ENCODE measurements around the gene CLDN15.
"Not testable (repeated sequence)": the region's sequence is repeated elsewhere in the genome, so short reads cannot be mapped to it uniquely, and the experiment has no call there.

Gene CLDN15, protein sequence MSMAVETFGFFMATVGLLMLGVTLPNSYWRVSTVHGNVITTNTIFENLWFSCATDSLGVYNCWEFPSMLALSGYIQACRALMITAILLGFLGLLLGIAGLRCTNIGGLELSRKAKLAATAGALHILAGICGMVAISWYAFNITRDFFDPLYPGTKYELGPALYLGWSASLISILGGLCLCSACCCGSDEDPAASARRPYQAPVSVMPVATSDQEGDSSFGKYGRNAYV

DNA sequence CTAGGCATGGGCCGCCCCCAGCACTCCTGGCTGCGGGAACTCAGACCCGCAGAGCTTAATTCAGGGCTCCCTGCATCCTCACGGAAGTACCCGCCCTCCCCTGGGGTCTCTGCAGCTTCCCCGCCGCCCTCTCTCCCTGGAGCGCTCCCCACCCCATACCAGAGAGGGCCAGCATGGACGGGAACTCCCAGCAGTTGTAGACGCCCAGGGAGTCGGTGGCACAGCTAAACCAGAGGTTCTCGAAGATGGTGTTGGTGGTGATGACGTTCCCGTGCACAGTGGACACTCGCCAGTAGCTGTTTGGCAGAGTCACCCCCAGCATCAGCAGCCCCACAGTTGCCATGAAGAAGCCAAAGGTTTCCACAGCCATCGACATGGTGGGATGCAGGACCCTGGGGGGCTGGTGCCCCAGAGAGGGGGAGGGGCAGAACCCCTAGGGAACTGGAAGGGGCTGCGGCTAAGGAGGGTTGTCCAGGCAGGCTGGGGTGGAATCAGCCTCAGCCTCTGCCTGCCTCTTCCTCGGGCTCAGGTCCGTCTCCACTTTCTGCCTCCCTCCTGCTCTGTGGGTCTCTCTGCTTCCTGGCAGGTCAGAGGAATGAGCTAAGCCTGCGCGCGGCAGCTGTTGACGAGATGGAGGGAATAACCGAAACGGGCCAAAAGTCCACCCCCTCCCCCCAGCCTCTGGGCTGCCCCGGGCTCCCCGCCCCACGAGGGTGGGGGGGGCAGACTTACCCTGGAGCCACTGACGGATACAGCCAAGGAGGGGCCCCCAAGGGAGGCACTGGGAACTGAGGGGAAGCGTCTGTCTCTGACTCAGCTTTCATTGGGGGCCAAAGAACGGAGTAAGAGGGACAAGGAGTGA lies at the start of gene CLDN15:
Gene CLDN15 (minus strand): TSS at position 597 of the 862 bp plus-strand sequence. CDS start 221 bp downstream, at position 376.
- no peaks in the 10 kb centered on the region for H3K27me3 ChIP-seq
- TF ChIP-seq, protein P1, sequence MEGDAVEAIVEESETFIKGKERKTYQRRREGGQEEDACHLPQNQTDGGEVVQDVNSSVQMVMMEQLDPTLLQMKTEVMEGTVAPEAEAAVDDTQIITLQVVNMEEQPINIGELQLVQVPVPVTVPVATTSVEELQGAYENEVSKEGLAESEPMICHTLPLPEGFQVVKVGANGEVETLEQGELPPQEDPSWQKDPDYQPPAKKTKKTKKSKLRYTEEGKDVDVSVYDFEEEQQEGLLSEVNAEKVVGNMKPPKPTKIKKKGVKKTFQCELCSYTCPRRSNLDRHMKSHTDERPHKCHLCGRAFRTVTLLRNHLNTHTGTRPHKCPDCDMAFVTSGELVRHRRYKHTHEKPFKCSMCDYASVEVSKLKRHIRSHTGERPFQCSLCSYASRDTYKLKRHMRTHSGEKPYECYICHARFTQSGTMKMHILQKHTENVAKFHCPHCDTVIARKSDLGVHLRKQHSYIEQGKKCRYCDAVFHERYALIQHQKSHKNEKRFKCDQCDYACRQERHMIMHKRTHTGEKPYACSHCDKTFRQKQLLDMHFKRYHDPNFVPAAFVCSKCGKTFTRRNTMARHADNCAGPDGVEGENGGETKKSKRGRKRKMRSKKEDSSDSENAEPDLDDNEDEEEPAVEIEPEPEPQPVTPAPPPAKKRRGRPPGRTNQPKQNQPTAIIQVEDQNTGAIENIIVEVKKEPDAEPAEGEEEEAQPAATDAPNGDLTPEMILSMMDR (IDR thresholded peaks at IDR 0.05): no peak
- peak within 1 kb of the TSS in 1 of 2 donors; percentile 16 for H3K4me3 ChIP-seq
- peak within 1 kb of the TSS; percentile 39 to 50 for H3K27ac ChIP-seq
- intact Hi-C loops (cut with DNase I; ENCODE audit: low total_unique reads): no loop called here
- peaks cover 15 to 58% (median 41%) of the 10 kb centered on the region in 3 donors for H3K36me3 ChIP-seq
- peak; percentile 82 to 86 for DNase-seq
- H3K9me3 ChIP-seq: no peaks in the 10 kb centered on the region
- peaks cover 0 to 20% (median 8%) of the 10 kb centered on the region in 4 donors for H3K4me1 ChIP-seq

DNA sequence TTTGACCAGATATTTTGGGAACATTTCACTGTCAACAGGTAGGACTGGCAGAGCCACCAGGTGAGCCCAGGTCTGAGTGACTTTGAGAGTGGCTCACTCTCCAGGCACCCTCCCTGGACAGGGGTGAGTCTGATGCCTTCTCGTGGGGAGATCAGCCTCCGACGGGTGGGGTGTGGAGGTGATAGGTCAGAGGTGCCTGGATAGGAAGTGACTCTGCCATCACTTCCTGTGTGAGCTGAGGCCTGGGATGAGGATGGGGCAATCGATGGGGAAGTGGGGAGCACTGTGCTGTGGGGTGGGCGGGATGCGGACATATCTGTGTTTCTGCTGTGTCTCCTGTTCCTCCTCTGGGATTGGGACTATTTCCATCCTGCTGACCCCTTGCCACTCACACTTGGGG lies 49.4 kb upstream of the CLDN15 start:
- intact Hi-C loops (cut with DNase I; ENCODE audit: low total_unique reads): loop anchor here (10.0 kb wide), 1 partner anchor 142 kb away; no protein-coding TSS in a partner anchor
- no peaks in the 10 kb centered on the region for H3K36me3 ChIP-seq
- DNase-seq: no peak
- peaks cover 0 to 35% of the 10 kb centered on the region in 2 donors for H3K27me3 ChIP-seq
- no peaks in the 10 kb centered on the region for H3K9me3 ChIP-seq
- TF ChIP-seq, protein P1 (IDR thresholded peaks at IDR 0.05): no peak
- no peak overlapping the region for H3K27ac ChIP-seq
- no peak overlapping the region for H3K4me3 ChIP-seq
- peaks cover 0 to 4% (median 2%) of the 10 kb centered on the region in 4 donors for H3K4me1 ChIP-seq

DNA sequence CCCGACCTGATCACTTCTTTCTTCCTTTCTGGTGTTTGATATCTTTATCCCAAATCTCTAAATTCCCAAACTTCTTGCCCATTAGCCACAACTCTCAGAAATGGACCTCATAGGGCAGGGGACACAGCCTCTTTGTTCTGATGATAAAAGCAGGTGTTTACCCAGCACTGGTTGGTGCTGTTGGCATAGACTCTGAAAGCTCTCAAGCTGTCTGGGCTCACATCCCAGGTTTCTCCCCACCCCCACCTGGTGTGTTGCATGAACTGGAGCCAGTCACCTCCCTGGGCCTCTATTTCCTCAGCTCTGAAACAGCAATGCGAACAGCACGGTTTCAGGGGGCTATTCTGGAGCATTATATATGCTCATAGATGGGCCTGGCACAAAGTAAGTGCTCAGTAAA lies 48.3 kb upstream of the CLDN15 start:
- H3K4me3 ChIP-seq, H3K4me1 ChIP-seq, H3K27ac ChIP-seq, H3K36me3 ChIP-seq, H3K9me3 ChIP-seq, DNase-seq: not testable (repeated sequence)
- intact Hi-C loops (cut with DNase I; ENCODE audit: low total_unique reads): loop anchor here (10.0 kb wide), 1 partner anchor 141 kb away; no protein-coding TSS in a partner anchor
- peaks cover 0 to 31% of the 10 kb centered on the region in 2 donors for H3K27me3 ChIP-seq

DNA sequence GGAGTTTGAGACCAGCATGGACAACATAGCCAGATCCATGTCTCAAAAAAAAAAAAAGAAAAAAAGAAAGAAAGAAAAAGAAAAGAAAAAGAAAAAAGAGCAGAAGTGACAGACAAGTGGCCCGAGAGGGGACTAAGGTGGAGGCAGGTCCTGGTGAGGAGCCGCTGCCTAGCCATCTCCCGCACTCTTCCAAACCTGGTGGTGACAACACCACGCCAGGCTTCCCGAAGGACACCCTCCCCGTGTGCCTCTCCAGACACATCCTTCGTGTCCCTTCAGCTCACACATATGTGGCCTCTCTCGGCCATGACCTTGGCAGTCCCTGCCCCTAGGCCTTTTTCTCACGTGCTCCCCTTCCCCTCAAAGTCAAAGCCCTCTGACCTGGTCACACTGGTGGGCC lies 47.6 kb upstream of the CLDN15 start:
- H3K4me1 ChIP-seq: peaks cover 0 to 4% (median 2%) of the 10 kb centered on the region in 4 donors
- peaks cover 0 to 29% of the 10 kb centered on the region in 2 donors for H3K27me3 ChIP-seq
- H3K27ac ChIP-seq: no peak overlapping the region
- H3K36me3 ChIP-seq: no peaks in the 10 kb centered on the region
- intact Hi-C loops (cut with DNase I; ENCODE audit: low total_unique reads): loop anchor here (10.0 kb wide), 1 partner anchor 140 kb away; no protein-coding TSS in a partner anchor
- TF ChIP-seq, protein P1 (IDR thresholded peaks at IDR 0.05): no peak
- no peaks in the 10 kb centered on the region for H3K9me3 ChIP-seq
- H3K4me3 ChIP-seq: no peak overlapping the region
- DNase-seq: no peak

DNA sequence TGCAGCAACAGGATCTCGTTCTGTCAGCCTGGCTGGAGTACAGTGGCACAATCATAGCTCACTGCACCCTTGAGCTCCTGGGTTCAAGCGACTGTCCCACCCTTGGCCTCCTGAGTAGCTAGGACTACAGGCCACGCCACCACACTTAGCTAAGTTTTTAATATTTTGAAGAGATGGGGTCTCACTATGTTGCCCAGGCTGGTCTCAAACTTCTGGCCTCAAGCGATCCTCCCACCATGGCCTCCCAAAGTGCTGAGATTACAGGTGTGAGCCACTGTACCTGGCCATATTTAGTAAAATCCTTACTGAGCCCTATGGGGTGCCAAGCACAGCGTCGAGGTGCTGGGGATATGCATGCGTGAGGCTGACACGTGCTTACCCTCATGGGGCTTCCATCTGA lies 43.3 kb upstream of the CLDN15 start:
- intact Hi-C loops (cut with DNase I; ENCODE audit: low total_unique reads): loop anchor here (10.0 kb wide), 1 partner anchor 136 kb away; no protein-coding TSS in a partner anchor
- not testable (repeated sequence) for DNase-seq, H3K36me3 ChIP-seq

DNA sequence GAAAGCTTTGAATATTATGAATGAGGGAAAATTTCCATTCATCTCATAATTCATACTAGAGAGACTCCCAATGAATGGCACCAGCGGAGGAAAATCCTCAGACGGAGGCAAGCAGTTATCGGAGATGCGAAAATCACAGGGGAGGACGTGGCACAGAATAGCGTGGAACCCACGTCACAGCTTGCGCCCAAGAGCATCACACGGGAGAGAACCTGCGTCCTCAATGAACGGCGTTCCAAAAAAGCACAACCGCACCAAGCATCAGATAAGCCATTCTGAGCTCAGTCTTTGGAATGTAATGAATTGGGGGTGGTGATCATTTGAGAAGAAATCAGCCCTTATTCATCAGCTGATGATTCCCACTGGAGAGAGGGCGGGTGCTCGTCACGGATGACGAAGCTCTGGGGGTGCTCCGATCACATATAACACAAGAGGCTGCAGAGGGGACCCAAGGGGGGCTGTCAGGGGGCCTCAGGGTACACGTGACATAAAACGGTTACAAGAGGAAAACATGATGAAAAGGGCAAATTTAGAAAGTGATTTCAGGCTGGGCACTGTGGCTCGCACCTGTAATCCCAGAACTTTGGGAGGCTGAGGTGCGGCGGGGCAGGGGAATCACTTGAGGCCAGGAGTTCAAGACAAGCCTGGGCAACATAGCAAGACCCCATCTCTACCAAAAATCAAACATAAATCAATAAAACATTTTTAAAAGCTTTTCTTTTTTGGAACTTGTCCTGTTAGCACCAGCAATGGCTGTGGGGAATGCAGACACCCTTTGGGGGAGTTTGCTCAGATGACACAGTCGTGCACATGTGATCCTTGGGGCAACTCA lies 41.1 kb upstream of the CLDN15 start:
- no peak for DNase-seq
- H3K4me1 ChIP-seq: peaks cover 0 to 4% (median 2%) of the 10 kb centered on the region in 4 donors
- no peak overlapping the region for H3K4me3 ChIP-seq
- TF ChIP-seq, protein P1 (IDR thresholded peaks at IDR 0.05): no peak
- no peaks in the 10 kb centered on the region for H3K36me3 ChIP-seq
- H3K27ac ChIP-seq: no peak overlapping the region
- peaks cover 0 to 56% of the 10 kb centered on the region in 2 donors for H3K27me3 ChIP-seq
- no peaks in the 10 kb centered on the region for H3K9me3 ChIP-seq
- intact Hi-C loops (cut with DNase I; ENCODE audit: low total_unique reads): no loop called here

More for the DNA sequence above, 43.3 kb upstream of the CLDN15 start:
- not testable (repeated sequence) for H3K4me3 ChIP-seq, H3K27ac ChIP-seq, H3K4me1 ChIP-seq, H3K9me3 ChIP-seq
- peaks cover 0 to 52% of the 10 kb centered on the region in 2 donors for H3K27me3 ChIP-seq

Data from tibial artery (tissue), 4 donors.